Natural killer cell (primary cell): Measurements from ENCODE around the gene PEAK3. TPM values are rescaled to one million over a fixed set of nuclear protein-coding genes. Genes with fewer than 3 reads are reported as not detected.

ENCODE experiments used
- ATAC-seq, 3 donors: fragments of 150-1000 bp in 2 of 3; fragments of 200-7000 bp in 1 of 3; cut with Tn5 transposase; 1 replicate in 1 of 3; 2 replicates in 2 of 3; pipeline ENCODE4 v1.10.0; 2021; ENCODE audit warnings: mild to moderate bottlenecking in 2 of 3, moderate library complexity in 2 of 3
- DNase-seq, 2 donors: peaks; one replicate each; pipeline versions ENCODE4 v3.0.0 to v3.0.0-alpha.2; 2013 to 2021; ENCODE audit warnings: mixed read lengths in 1 of 2
- H3K27ac ChIP-seq: one replicate; pipeline ENCODE4 v1.5.1; 2013; ENCODE audit warnings: mild to moderate bottlenecking, low read length
- H3K27me3 ChIP-seq: one replicate; pipeline ENCODE4 v1.6.1; 2013; ENCODE audit warnings: low read length; ENCODE audit not compliant: control insufficient read depth, insufficient read depth
- H3K36me3 ChIP-seq: one replicate; pipeline ENCODE4 v1.6.1; 2013; ENCODE audit warnings: low read length; ENCODE audit not compliant: control insufficient read depth, insufficient read depth
- H3K4me1 ChIP-seq: one replicate; pipeline ENCODE4 v1.6.1; 2013; ENCODE audit warnings: low read length; ENCODE audit not compliant: control insufficient read depth, insufficient read depth
- H3K4me3 ChIP-seq: one replicate; pipeline ENCODE4 v1.5.1; 2013; ENCODE audit warnings: low read length
- H3K9me3 ChIP-seq: one replicate; pipeline ENCODE4 v1.6.1; 2013; ENCODE audit warnings: low read length; ENCODE audit not compliant: control insufficient read depth, insufficient read depth
- H3K27ac Mint-ChIP-seq, 2 donors: one replicate each; pipeline ENCODE4 v1.8.0; 2022; ENCODE audit warnings: mild to moderate bottlenecking in 2 of 2, mixed read lengths in 2 of 2, moderate library complexity in 1 of 2
- H3K27me3 Mint-ChIP-seq, 2 donors: one replicate each; pipeline ENCODE4 v1.8.0; 2022; ENCODE audit warnings: low read depth in 2 of 2, mixed read lengths in 2 of 2
- H3K36me3 Mint-ChIP-seq: one replicate; pipeline ENCODE4 v1.8.0; 2022; ENCODE audit warnings: mixed read lengths
- H3K4me1 Mint-ChIP-seq, 2 donors: one replicate each; pipeline ENCODE4 v1.8.0; 2022; ENCODE audit warnings: mixed read lengths in 2 of 2
- H3K4me3 Mint-ChIP-seq: one replicate; pipeline ENCODE4 v1.8.0; 2022; ENCODE audit warnings: mild to moderate bottlenecking, moderate library complexity, mixed read lengths
- H3K9me3 Mint-ChIP-seq, 2 donors: one replicate each; pipeline ENCODE4 v1.8.0; 2022; ENCODE audit warnings: mixed read lengths in 2 of 2
- WGBS: methylation state at CpG from one replicate; pipeline ENCODE4 v1.1.7; 2013; ENCODE audit warnings: missing lambda C conversion rate; ENCODE audit not compliant: insufficient coverage; 5-methylcytosine and 5-hydroxymethylcytosine counted together
- intact Hi-C: fragments of 100-400 bp; cut with micrococcal nuclease; formaldehyde crosslinking; loops from one replicate; pipeline ENCODE4 v1.14.2; 2022
- total RNA-seq, 4 donors: library from RNA; stranded (reverse); fragments of 120-200 nt in 1 of 4; gene quantifications; one replicate each; pipeline versions ENCODE4 v1.2.3 to v1.2.4, GENCODE V29; 2013 to 2022
- TF ChIP-seq, protein P1 (sequence below): fragments of 200-600 bp; IDR thresholded peaks from one replicate; pipeline ENCODE4 v1.8.0; 2022; ENCODE audit warnings: antibody characterized with exemption

Gene PEAK3
- total RNA-seq, 3 donors from 2014 or later (not counting 1 experiment from before 2014, with no cell fraction given), result 5.7 to 9.5 (median 8.4) TPM

DNA sequence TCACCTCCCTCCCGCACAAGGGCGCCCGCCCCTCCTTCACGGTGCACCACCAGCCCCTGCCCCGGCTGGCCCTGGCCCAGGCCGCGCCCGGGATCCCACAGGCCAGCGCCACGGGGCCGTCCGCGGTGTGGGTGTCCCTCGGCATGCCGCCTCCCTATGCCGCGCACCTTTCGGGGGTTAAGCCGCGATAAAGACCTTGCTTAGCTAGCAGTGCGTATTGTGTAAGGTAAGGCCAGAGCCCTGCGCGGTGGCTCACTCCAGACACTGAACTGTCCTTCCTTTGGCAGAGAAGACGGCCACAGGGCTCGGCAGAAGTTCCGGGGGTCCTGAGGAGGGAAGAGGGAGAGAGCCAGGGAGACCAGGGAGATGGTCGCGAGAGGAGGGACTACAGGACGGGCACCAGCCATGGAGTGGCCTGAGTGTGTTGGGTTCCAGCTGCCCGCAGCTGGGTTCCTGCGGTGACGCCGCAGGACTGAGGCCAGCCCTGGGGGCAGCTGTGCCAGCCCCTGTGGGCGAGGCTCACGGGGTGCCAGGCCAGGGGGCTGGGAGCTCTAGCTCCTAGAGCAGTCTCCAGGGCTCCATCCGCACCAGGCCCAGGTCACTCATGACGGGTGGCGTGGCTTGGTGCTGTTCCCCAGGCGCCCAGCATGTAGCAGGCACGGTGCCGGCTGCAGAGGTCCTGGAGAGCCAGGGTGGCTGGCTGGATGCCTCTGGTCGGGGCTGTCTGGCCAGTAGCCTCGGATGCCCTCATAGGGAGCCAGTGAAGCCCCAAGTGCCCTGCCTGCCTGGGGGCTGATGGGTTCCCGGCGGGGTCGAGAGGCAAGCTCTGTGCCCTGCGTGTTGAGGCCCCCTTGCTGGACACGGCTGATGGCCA is 53.6 kb downstream of the PEAK3 start:
- ATAC-seq (no peak), DNase-seq (no peak)
- no peaks in the 10 kb centered on the region for H3K36me3 Mint-ChIP-seq
- no peak overlapping the region for H3K4me3 Mint-ChIP-seq
- no peak overlapping the region for H3K27ac Mint-ChIP-seq
- Histone ChIP-seq H3K9me3 (no peaks in the 10 kb centered on the region), H3K27ac (no peak overlapping the region), H3K27me3 (no peaks in the 10 kb centered on the region), H3K36me3 (peaks cover 49% of the 10 kb centered on the region), H3K4me3 (no peak overlapping the region), H3K4me1 (peaks cover 7% of the 10 kb centered on the region)
- TF ChIP-seq, protein P1, sequence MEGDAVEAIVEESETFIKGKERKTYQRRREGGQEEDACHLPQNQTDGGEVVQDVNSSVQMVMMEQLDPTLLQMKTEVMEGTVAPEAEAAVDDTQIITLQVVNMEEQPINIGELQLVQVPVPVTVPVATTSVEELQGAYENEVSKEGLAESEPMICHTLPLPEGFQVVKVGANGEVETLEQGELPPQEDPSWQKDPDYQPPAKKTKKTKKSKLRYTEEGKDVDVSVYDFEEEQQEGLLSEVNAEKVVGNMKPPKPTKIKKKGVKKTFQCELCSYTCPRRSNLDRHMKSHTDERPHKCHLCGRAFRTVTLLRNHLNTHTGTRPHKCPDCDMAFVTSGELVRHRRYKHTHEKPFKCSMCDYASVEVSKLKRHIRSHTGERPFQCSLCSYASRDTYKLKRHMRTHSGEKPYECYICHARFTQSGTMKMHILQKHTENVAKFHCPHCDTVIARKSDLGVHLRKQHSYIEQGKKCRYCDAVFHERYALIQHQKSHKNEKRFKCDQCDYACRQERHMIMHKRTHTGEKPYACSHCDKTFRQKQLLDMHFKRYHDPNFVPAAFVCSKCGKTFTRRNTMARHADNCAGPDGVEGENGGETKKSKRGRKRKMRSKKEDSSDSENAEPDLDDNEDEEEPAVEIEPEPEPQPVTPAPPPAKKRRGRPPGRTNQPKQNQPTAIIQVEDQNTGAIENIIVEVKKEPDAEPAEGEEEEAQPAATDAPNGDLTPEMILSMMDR, result no peak
- WGBS, result 96% methylated on average over 48 of the region's 48 CpGs
- intact Hi-C loops, result no loop called here
- no peaks in the 10 kb centered on the region for H3K27me3 Mint-ChIP-seq
- H3K4me1 Mint-ChIP-seq, result peaks cover 6 to 11% of the 10 kb centered on the region in 2 donors
- no peaks in the 10 kb centered on the region for H3K9me3 Mint-ChIP-seq

DNA sequence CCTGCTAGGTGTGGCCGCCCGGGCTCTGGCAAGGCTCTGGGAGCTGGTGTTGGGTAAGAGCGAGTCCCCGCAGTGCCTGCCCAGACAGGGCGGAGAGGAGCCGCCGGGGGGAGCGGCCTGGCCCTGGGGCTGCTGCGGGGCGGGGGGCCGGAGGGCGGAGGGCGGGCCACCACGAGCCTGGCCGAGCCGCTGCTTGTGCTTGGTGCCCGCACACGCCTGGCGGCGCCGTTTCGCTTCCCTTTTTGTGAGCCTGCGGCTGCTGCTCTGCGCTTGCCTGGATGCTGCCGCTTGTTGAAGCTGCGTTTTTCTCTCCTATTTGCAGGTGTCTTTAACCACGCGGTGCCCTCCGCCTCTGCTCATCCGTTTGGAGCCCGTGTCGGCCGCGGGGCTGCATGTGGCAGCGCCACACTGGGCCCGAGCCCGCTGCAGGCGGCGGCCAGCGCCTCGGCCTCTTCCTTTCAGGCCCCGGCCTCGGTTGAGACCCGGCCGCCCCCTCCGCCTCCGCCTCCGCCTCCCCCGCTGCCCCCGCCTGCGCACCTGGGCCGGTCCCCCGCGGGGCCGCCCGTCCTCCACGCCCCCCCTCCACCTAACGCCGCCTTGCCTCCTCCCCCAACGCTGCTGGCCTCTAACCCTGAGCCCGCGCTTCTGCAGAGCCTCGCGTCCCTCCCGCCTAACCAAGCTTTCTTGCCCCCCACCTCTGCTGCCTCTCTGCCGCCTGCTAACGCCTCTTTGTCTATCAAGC is 54.4 kb downstream of the PEAK3 start:
- H3K27ac Mint-ChIP-seq, result no peak overlapping the region
- H3K4me1 Mint-ChIP-seq, result peaks cover 6 to 11% of the 10 kb centered on the region in 2 donors
- H3K9me3 Mint-ChIP-seq, result no peaks in the 10 kb centered on the region
- TF ChIP-seq, protein P1, result no peak
- Histone ChIP-seq H3K27ac (no peak overlapping the region), H3K9me3 (no peaks in the 10 kb centered on the region), H3K4me3 (no peak overlapping the region), H3K36me3 (peaks cover 46% of the 10 kb centered on the region), H3K27me3 (no peaks in the 10 kb centered on the region), H3K4me1 (peaks cover 7% of the 10 kb centered on the region)
- no peaks in the 10 kb centered on the region for H3K36me3 Mint-ChIP-seq
- DNase-seq (no peak), ATAC-seq (no peak)
- intact Hi-C loops, result no loop called here
- H3K4me3 Mint-ChIP-seq, result no peak overlapping the region
- 89% methylated on average over 67 of the region's 67 CpGs for WGBS
- no peaks in the 10 kb centered on the region for H3K27me3 Mint-ChIP-seq

DNA sequence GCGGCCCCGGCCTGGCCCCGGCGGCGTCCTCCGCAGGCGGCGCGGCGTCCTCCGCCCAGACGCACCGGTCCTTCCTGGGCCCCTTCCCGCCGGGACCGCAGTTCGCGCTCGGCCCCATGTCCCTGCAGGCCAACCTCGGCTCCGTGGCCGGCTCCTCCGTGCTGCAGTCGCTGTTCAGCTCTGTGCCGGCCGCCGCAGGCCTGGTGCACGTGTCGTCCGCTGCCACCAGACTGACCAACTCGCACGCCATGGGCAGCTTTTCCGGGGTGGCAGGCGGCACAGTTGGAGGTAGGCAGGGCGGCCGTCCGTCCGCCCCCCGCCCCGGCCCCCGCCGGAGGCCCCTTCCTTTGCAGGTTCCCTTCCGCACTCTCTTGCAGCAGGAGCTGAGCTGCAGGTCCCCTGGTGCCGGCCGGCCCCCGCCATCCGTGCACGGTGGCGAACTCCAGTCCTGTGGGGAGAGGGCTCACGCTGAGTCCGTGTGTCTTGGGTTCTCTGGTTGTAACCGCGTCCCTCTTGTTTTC is 55.1 kb downstream of the PEAK3 start:
- Mint-ChIP-seq H3K4me1 (peaks cover 6 to 11% of the 10 kb centered on the region in 2 donors), H3K27ac (no peak overlapping the region), H3K27me3 (no peaks in the 10 kb centered on the region), H3K36me3 (no peaks in the 10 kb centered on the region), H3K9me3 (no peaks in the 10 kb centered on the region), H3K4me3 (no peak overlapping the region)
- TF ChIP-seq, protein P1, result no peak
- intact Hi-C loops, result no loop called here
- Histone ChIP-seq H3K9me3 (no peaks in the 10 kb centered on the region), H3K4me3 (no peak overlapping the region), H3K36me3 (peaks cover 48% of the 10 kb centered on the region), H3K27me3 (no peaks in the 10 kb centered on the region), H3K27ac (no peak overlapping the region), H3K4me1 (peaks cover 7% of the 10 kb centered on the region)
- DNase-seq, result no peak
- 96% methylated on average over 53 of the region's 53 CpGs for WGBS
- no peak for ATAC-seq
